Muscle layer of colon (tissue), 2 donors: ENCODE results near the gene LRRC19.

Source experiments
- H3K27ac ChIP-seq: one replicate; pipeline ENCODE4 v1.7.0; 2013; ENCODE audit warnings: low read depth, mild to moderate bottlenecking, low read length, moderate library complexity
- H3K27me3 ChIP-seq, 2 donors: one replicate each; pipeline ENCODE4 v1.7.0; 2013; ENCODE audit warnings: low read length in 2 of 2, mild to moderate bottlenecking in 2 of 2; ENCODE audit not compliant: insufficient read depth in 2 of 2, control insufficient read depth in 1 of 2
- H3K36me3 ChIP-seq: one replicate; pipeline ENCODE4 v1.7.0; 2013; ENCODE audit warnings: mild to moderate bottlenecking, low read length; ENCODE audit not compliant: insufficient read depth
- H3K4me1 ChIP-seq: one replicate; pipeline ENCODE4 v1.7.0; 2013; ENCODE audit warnings: mild to moderate bottlenecking, low read length; ENCODE audit not compliant: insufficient read depth
- H3K4me3 ChIP-seq, 2 donors: one replicate each; pipeline ENCODE4 v1.7.0; 2013; ENCODE audit warnings: low read length in 2 of 2, low read depth in 1 of 2, mild to moderate bottlenecking in 1 of 2, moderate library complexity in 1 of 2
- H3K9ac ChIP-seq: one replicate; pipeline ENCODE4 v1.7.0; 2013; ENCODE audit warnings: low read length
- H3K9me3 ChIP-seq: one replicate; pipeline ENCODE4 v1.7.0; 2013; ENCODE audit warnings: mild to moderate bottlenecking, low read length
- donor health status: abdominal sarcoma.
- donor health status: Adenocarcinoma of cecum.

The LRRC19 gene

GRCh38 chr9:27019589-27019988 is 14.1 kb upstream of the LRRC19 start:
- H3K27me3 ChIP-seq = no peaks in the 10 kb centered on the region

GRCh38 chr9:27003426-27004077 is 1.9 kb downstream of the LRRC19 start:
- no peaks in the 10 kb centered on the region for H3K36me3 ChIP-seq

More at GRCh38 chr9:27019589-27019988, 14.1 kb upstream of the LRRC19 start:
- Histone ChIP-seq H3K4me1 (no peaks in the 10 kb centered on the region), H3K9ac (no peak overlapping the region), H3K27ac (no peak overlapping the region), H3K9me3 (no peaks in the 10 kb centered on the region), H3K4me3 (no peak overlapping the region), H3K36me3 (peaks cover 17% of the 10 kb centered on the region)

DNA sequence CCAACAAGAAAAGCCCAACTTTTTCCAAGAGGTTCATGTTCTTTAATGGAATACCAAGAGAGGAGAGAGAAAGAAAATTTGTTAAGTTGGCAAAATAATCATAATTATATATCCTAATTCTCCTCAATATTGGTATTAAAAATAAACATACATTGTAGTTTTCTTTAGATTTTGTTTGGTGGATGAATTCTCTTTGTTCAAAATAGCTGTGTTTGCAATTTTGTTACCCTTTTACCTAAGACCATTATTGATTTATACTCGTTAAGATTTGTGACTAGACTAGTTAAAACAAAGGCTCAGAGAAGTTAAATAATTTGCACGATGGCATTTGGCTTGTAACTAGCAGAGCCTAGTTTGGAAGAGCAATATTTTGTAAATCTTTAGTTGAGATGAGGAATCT is 9.7 kb downstream of the LRRC19 start:
- no peaks in the 10 kb centered on the region for H3K9me3 ChIP-seq
- no peak overlapping the region for H3K4me3 ChIP-seq
- H3K27me3 ChIP-seq = no peaks in the 10 kb centered on the region
- H3K27ac ChIP-seq = no peak overlapping the region
- no peaks in the 10 kb centered on the region for H3K4me1 ChIP-seq
- H3K9ac ChIP-seq = no peak overlapping the region
- H3K36me3 ChIP-seq = no peaks in the 10 kb centered on the region

More at GRCh38 chr9:27003426-27004077, 1.9 kb downstream of the LRRC19 start:
- no peaks in the 10 kb centered on the region for H3K27me3 ChIP-seq
- no peak overlapping the region for H3K9ac ChIP-seq
- H3K9me3 ChIP-seq = no peaks in the 10 kb centered on the region
- no peak overlapping the region for H3K27ac ChIP-seq
- no peak overlapping the region for H3K4me3 ChIP-seq
- no peaks in the 10 kb centered on the region for H3K4me1 ChIP-seq

DNA sequence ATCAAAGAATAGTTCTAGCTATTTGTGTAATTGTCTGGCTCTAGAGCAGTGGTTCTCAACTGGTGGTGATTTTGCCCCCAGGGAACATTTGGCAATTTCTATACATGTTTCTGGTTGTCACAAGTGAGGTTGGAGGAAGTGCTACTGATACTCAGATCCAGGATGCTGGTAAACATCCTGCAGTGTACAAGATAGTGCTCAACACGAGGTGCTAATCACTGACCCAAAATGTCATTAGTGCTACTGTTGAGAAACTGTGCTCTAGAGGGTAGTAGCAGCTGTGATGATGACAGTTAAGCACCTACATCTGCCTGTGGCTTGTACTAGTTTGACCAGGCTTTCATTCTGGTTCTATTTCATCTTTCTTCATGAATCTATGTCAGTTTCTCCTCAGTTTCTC is 22.1 kb downstream of the LRRC19 start:
- no peak overlapping the region for H3K27ac ChIP-seq
- no peaks in the 10 kb centered on the region for H3K9me3 ChIP-seq
- H3K4me1 ChIP-seq = no peaks in the 10 kb centered on the region
- peaks cover 13% of the 10 kb centered on the region for H3K36me3 ChIP-seq
- no peak overlapping the region for H3K9ac ChIP-seq
- H3K27me3 ChIP-seq = no peaks in the 10 kb centered on the region
- H3K4me3 ChIP-seq = no peak overlapping the region

GRCh38 chr9:26975728-26976707 is 29.5 kb downstream of the LRRC19 start:
- Histone ChIP-seq H3K36me3 (no peaks in the 10 kb centered on the region), H3K27ac (no peak overlapping the region), H3K27me3 (no peaks in the 10 kb centered on the region), H3K4me1 (peaks cover 9% of the 10 kb centered on the region), H3K9ac (no peak overlapping the region), H3K4me3 (peak overlapping the region in 1 of 2 donors; percentile 20), H3K9me3 (no peaks in the 10 kb centered on the region)

- Histone ChIP-seq H3K36me3 (no peaks in the 10 kb centered on the region), H3K4me3 (peak overlapping the region in 1 of 2 donors; percentile 20), H3K27me3 (no peaks in the 10 kb centered on the region), H3K4me1 (peaks cover 9% of the 10 kb centered on the region), H3K9me3 (no peaks in the 10 kb centered on the region), H3K9ac (no peak overlapping the region), H3K27ac (no peak overlapping the region)
Observed at GRCh38 chr9:26974927-26975326, 30.5 kb downstream of the LRRC19 start.

GRCh38 chr9:26973989-26974388 is 31.5 kb downstream of the LRRC19 start:
- Histone ChIP-seq H3K9me3 (no peaks in the 10 kb centered on the region), H3K4me1 (peaks cover 9% of the 10 kb centered on the region), H3K4me3 (no peak overlapping the region), H3K36me3 (no peaks in the 10 kb centered on the region), H3K27ac (no peak overlapping the region), H3K27me3 (no peaks in the 10 kb centered on the region), H3K9ac (no peak overlapping the region)

- Histone ChIP-seq H3K36me3 (no peaks in the 10 kb centered on the region), H3K9me3 (no peaks in the 10 kb centered on the region), H3K27ac (no peak overlapping the region), H3K9ac (no peak overlapping the region), H3K27me3 (no peaks in the 10 kb centered on the region), H3K4me1 (peaks cover 9% of the 10 kb centered on the region), H3K4me3 (no peak overlapping the region)
Observed at GRCh38 chr9:26971721-26972120, 33.8 kb downstream of the LRRC19 start.

GRCh38 chr9:26956860-26957233 is 48.6 kb downstream of the LRRC19 start:
- Histone ChIP-seq H3K4me3 (peak overlapping the region; percentile 72 to 96), H3K9me3 (no peaks in the 10 kb centered on the region), H3K27ac (peak overlapping the region; percentile 75), H3K27me3 (no peaks in the 10 kb centered on the region), H3K9ac (peak overlapping the region; percentile 92), H3K4me1 (peaks cover 6% of the 10 kb centered on the region), H3K36me3 (no peaks in the 10 kb centered on the region)

DNA sequence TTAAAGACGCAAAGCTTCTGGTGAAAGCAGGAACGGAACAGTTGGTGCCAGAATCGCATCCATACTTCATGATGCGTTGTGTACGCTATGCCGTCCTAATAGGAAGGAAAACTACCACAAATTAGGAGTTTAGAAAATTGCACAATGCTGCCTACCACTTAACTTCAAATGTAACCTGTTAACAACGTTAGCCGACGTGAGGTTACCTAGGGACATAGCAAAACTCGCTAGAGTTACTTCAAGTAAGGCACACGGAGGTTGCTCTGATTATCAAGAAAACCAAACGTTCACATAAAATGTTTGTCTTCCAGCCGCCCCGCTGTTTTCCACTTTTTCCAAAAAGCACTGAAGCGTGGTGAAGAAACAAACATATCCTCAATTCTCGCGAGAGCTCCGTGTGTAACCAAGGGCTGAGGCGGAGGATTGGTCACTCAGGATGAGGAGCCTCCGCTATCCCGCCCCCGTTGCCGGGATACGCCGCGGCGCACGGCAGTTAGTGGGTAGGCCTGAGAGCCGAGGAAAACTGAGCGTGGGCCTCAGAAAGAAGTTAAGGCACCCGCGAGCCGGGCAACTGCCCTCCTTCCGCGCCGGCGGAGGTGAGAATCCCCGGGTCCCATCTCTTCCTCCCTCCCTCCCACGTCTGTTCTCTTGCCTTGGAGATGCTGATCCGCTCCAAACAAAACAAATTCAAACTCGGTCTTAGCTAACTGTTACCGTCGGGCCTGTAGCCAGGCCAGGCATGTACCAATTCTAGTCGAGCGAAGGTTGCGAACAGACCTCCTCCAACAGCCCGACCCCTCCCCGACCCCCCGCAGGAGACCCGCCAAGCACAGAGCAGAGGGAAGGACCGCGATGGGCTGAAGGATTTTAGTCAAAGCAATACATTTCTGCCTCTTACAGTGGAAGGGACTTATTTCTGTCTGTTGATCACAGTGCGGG is 49.3 kb downstream of the LRRC19 start, which contains the start of gene IFT74:
TSS of gene IFT74 (plus strand) at position 492 of the 939 bp plus-strand sequence. CDS start 5,556 bp downstream, outside the sequence.
- Histone ChIP-seq H3K9ac (peak within 1 kb of the TSS; percentile 92), H3K27me3 (no peaks in the 10 kb centered on the region)

More for the DNA sequence above, 49.3 kb downstream of the LRRC19 start, which contains the start of gene IFT74:
- no peaks in the 10 kb centered on the region for H3K36me3 ChIP-seq
- H3K4me1 ChIP-seq = peaks cover 6% of the 10 kb centered on the region
- peak within 1 kb of the TSS; percentile 72 to 96 for H3K4me3 ChIP-seq
- no peaks in the 10 kb centered on the region for H3K9me3 ChIP-seq
- peak within 1 kb of the TSS; percentile 75 for H3K27ac ChIP-seq
